Muscle of leg (tissue), 11 donors: ENCODE measurements around the gene COL6A3. TPM values are rescaled to one million over a fixed set of nuclear protein-coding genes. Genes with fewer than 3 reads are reported as not detected.

Experiments
- DNase-seq: peaks from one replicate; pipeline ENCODE4 v3.0.0; 2013
- H3K27ac ChIP-seq: one replicate; pipeline ENCODE4 v1.5.1; 2013; ENCODE audit warnings: mild to moderate bottlenecking, low read length, control low read depth
- H3K27me3 ChIP-seq: one replicate; pipeline ENCODE4 v1.6.1; 2013; ENCODE audit warnings: low read length; ENCODE audit not compliant: control insufficient read depth, insufficient read depth
- H3K36me3 ChIP-seq: one replicate; pipeline ENCODE4 v1.6.1; 2013; ENCODE audit warnings: low read length; ENCODE audit not compliant: control insufficient read depth, insufficient read depth
- H3K4me1 ChIP-seq: one replicate; pipeline ENCODE4 v1.6.1; 2013; ENCODE audit warnings: low read length; ENCODE audit not compliant: control insufficient read depth, insufficient read depth
- H3K4me3 ChIP-seq: one replicate; pipeline ENCODE4 v1.5.1; 2013; ENCODE audit warnings: low read length, control low read depth
- H3K9me3 ChIP-seq: replicated peaks from 2 replicates; pipeline ENCODE4 v1.6.1; 2013; ENCODE audit warnings: low read depth, low read length; ENCODE audit not compliant: control insufficient read depth
- WGBS: methylation state at CpG from one replicate; pipeline ENCODE4 v1.1.5; 2013; ENCODE audit warnings: missing lambda C conversion rate; ENCODE audit not compliant: insufficient coverage; 5-methylcytosine and 5-hydroxymethylcytosine counted together
- polyA plus RNA-seq, 8 donors: library from polyadenylated mRNA; unstranded; fragments of 120-200 nt; gene quantifications; one replicate each; pipeline versions ENCODE4 v1.2.1 to v1.2.3, GENCODE V29; 2013; ENCODE audit warnings: inconsistent platforms in 1 of 8, low replicate concordance in 1 of 8; ENCODE audit not compliant: insufficient read length in 8 of 8, insufficient read depth in 1 of 8
- total RNA-seq: library from RNA; stranded (reverse); fragments of 120-200 nt; gene quantifications from one replicate; pipeline ENCODE4 v1.2.4, GENCODE V29; 2013

COL6A3 gene
- total and polyA plus RNA-seq, 9 donors, result 203 to 490 (median 323) TPM

GRCh38 chr2:237452861-237453260, 38.9 kb upstream of the COL6A3 start:
- no peak overlapping the region for H3K27ac ChIP-seq
- no peak overlapping the region for H3K4me3 ChIP-seq
- WGBS, result no CpG with 5 or more reads among the region's 3 CpGs
- no peaks in the 10 kb centered on the region for H3K9me3 ChIP-seq
- H3K36me3 ChIP-seq, result no peaks in the 10 kb centered on the region
- DNase-seq, result no peak
- H3K4me1 ChIP-seq, result peaks cover 48% of the 10 kb centered on the region
- peaks cover 4% of the 10 kb centered on the region for H3K27me3 ChIP-seq

GRCh38 chr2:237451643-237452469, 37.9 kb upstream of the COL6A3 start:
- WGBS, result 25% methylated on average over 16 of the region's 20 CpGs
- H3K27ac ChIP-seq, result peak overlapping the region; percentile 63
- no peaks in the 10 kb centered on the region for H3K9me3 ChIP-seq
- DNase-seq, result peak; percentile 77
- H3K4me1 ChIP-seq, result peaks cover 45% of the 10 kb centered on the region
- H3K36me3 ChIP-seq, result no peaks in the 10 kb centered on the region
- H3K27me3 ChIP-seq, result peaks cover 4% of the 10 kb centered on the region
- no peak overlapping the region for H3K4me3 ChIP-seq

DNA sequence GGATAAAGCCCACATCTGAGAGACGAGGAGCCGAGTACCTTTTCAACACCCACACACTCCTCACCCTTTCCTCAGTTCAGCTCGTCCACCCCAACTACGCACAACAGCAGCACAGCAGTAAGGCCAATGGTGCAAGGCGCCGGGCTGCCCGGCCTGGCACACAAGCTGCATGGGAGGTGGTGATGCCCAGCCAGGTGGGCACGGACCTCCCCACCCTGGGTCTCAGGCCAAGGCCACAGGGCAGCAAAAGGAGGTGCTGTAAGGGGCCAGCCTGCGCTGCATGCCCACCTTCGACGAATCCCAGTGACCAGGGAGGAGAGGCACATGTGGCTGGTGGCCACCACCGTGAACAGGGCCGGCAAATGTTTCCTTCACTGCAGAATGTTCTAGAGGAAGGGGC, 36.6 kb upstream of the COL6A3 start:
- H3K27ac ChIP-seq, result no peak overlapping the region
- peaks cover 41% of the 10 kb centered on the region for H3K4me1 ChIP-seq
- 92% methylated on average over 7 of the region's 13 CpGs for WGBS
- H3K4me3 ChIP-seq, result no peak overlapping the region
- DNase-seq, result no peak
- no peaks in the 10 kb centered on the region for H3K36me3 ChIP-seq
- H3K9me3 ChIP-seq, result no peaks in the 10 kb centered on the region
- H3K27me3 ChIP-seq, result peaks cover 4% of the 10 kb centered on the region

DNA sequence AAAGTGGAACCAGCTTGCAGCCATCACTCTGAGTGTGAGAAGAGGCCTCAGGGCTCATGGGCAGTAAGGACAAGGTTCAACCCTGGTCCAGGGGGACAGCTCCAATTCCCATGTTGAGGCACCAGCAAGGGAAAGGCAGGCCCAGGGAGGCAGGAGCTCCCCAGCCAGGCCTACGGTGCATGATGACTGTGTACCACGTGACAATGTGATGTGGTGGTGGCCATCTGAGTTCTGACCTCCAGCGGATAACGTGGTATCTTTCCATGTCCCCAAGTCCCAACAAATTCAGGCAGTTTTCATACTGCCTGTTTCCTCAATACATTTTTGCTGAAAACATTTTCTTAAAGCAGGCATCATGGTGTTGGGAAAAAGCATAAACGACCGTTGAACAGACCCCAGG, 36.1 kb upstream of the COL6A3 start:
- Histone ChIP-seq H3K27ac (no peak overlapping the region), H3K27me3 (peaks cover 4% of the 10 kb centered on the region)

GRCh38 chr2:237449193-237449881, 35.4 kb upstream of the COL6A3 start:
- H3K4me1 ChIP-seq, result peaks cover 41% of the 10 kb centered on the region

More for the DNA sequence above, 36.1 kb upstream of the COL6A3 start:
- no peak overlapping the region for H3K4me3 ChIP-seq
- peaks cover 41% of the 10 kb centered on the region for H3K4me1 ChIP-seq
- 100% methylated on average over 1 of the region's 6 CpGs for WGBS
- H3K9me3 ChIP-seq, result no peaks in the 10 kb centered on the region
- H3K36me3 ChIP-seq, result no peaks in the 10 kb centered on the region
- DNase-seq, result no peak

GRCh38 chr2:237448626-237449025, 34.7 kb upstream of the COL6A3 start:
- no peaks in the 10 kb centered on the region for H3K36me3 ChIP-seq
- H3K4me3 ChIP-seq, result no peak overlapping the region
- no peak for DNase-seq
- peaks cover 41% of the 10 kb centered on the region for H3K4me1 ChIP-seq
- H3K27me3 ChIP-seq, result peaks cover 6% of the 10 kb centered on the region
- no CpG with 5 or more reads among the region's 6 CpGs for WGBS
- H3K27ac ChIP-seq, result no peak overlapping the region
- H3K9me3 ChIP-seq, result no peaks in the 10 kb centered on the region

More at GRCh38 chr2:237449193-237449881, 35.4 kb upstream of the COL6A3 start:
- Histone ChIP-seq H3K36me3 (no peaks in the 10 kb centered on the region), H3K4me3 (no peak overlapping the region), H3K27ac (peak overlapping the region; percentile 22), H3K27me3 (peaks cover 6% of the 10 kb centered on the region), H3K9me3 (no peaks in the 10 kb centered on the region)
- peak; percentile 82 for DNase-seq
- WGBS, result 28% methylated on average over 8 of the region's 13 CpGs

- Histone ChIP-seq H3K4me3 (no peak overlapping the region), H3K9me3 (no peaks in the 10 kb centered on the region), H3K27ac (no peak overlapping the region), H3K36me3 (no peaks in the 10 kb centered on the region), H3K4me1 (peaks cover 39% of the 10 kb centered on the region), H3K27me3 (peaks cover 6% of the 10 kb centered on the region)
- 89% methylated on average over 6 of the region's 7 CpGs for WGBS
- no peak for DNase-seq
Measured at GRCh38 chr2:237448171-237448570, 34.2 kb upstream of the COL6A3 start.

DNA sequence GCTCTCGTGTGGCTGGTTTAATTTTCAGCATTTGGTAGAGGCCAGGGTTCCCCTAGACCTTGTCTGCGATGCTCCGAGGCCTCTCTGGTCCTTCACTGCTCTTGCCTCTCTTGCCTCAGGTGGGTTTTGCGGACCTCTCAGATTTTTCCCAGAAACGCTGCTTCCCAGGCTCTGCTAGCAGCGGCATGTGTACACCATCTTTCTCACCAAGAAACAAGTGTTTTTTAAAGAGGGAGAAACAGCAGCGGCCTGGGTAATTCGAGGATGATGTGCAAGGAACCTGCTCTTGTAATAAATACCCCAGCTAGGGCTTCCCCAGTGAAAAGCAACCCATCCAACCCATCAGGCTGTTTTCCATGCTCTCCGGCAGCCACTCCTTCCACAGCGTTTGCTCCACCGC, 33.5 kb upstream of the COL6A3 start:
- DNase-seq, result no peak

DNA sequence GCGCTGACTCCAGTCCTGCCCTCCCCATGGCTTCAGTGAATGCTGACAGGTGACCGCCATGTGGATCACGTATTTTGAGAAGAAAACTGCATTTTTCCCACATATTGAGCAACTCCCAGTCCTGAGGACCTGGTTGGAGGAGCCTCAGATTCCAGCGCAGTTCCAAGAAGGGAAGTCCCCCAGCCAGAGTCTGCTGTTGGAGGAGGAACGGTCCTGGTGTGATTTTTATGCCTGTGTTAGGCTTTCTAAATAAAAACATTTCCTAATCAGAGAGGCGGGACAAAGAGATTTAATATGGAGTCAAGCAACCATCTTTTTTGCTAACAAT, 32.3 kb upstream of the COL6A3 start:
- Histone ChIP-seq H3K27me3 (peaks cover 2% of the 10 kb centered on the region), H3K4me1 (peaks cover 28% of the 10 kb centered on the region), H3K4me3 (no peak overlapping the region), H3K27ac (no peak overlapping the region), H3K9me3 (no peaks in the 10 kb centered on the region), H3K36me3 (no peaks in the 10 kb centered on the region)
- WGBS, result no CpG with 5 or more reads among the region's 6 CpGs
- DNase-seq, result no peak

More for the DNA sequence above, 33.5 kb upstream of the COL6A3 start:
- H3K9me3 ChIP-seq, result no peaks in the 10 kb centered on the region
- no peaks in the 10 kb centered on the region for H3K36me3 ChIP-seq
- no peak overlapping the region for H3K4me3 ChIP-seq
- peaks cover 6% of the 10 kb centered on the region for H3K27me3 ChIP-seq
- H3K27ac ChIP-seq, result no peak overlapping the region
- WGBS, result 88% methylated on average over 6 of the region's 11 CpGs
- peaks cover 34% of the 10 kb centered on the region for H3K4me1 ChIP-seq

GRCh38 chr2:237445611-237446337, 31.8 kb upstream of the COL6A3 start:
- no peak overlapping the region for H3K4me3 ChIP-seq
- H3K4me1 ChIP-seq, result peaks cover 24% of the 10 kb centered on the region
- peaks cover 2% of the 10 kb centered on the region for H3K27me3 ChIP-seq
- H3K9me3 ChIP-seq, result no peaks in the 10 kb centered on the region
- no peak overlapping the region for H3K27ac ChIP-seq
- no peaks in the 10 kb centered on the region for H3K36me3 ChIP-seq
- 90% methylated on average over 20 of the region's 26 CpGs for WGBS
- DNase-seq, result no peak
